HG03159 (cell line): ENCODE results near the gene MLYCD.

Experiments used
- ATAC-seq: cut with Tn5 transposase; IDR thresholded peaks from one replicate; pipeline ENCODE4 v1.9.1; 2021; ENCODE audit warnings: mild to moderate bottlenecking, moderate library complexity; ENCODE audit not compliant: unreplicated experiment

The MLYCD gene

GRCh38 chr16:83967838-83968305, 69.0 kb downstream of the MLYCD start, which contains the start of gene NECAB2:
NECAB2 (plus strand) TSS chr16:83968244; CDS start chr16:83968649, 405 bp downstream.
- ATAC-seq, result no peak

DNA sequence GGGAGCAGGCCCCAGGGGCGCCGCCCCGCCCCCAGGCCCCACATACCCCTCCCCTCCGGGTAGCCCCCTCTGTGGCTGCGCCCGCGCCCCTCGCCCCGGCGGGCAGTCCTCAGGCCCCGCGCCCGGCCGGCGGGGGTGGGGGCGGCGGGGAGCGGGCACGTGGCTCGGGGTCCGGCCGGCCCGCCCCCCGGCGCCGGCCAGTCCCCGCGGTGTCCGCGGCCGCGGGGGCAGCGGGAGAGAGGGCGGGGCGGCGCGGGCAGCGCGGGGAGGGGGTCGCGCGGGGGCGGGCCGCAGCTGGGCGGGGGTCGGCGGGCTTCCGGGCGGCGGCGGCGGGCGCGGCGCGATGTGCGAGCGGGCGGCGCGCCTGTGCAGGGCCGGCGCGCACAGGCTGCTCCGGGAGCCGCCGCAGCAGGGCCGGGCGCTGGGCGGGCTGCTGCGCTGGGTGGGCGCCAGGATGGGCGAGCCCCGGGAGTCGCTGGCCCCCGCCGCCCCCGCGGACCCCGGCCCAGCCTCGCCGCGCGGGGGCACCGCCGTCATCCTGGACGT, 69.5 kb downstream of the MLYCD start:
- ATAC-seq, result no peak

- no peak for ATAC-seq
Measured at GRCh38 chr16:83968891-83969649, 70.2 kb downstream of the MLYCD start.

- no peak for ATAC-seq
Measured at GRCh38 chr16:83969771-83970429, 71.0 kb downstream of the MLYCD start.

DNA sequence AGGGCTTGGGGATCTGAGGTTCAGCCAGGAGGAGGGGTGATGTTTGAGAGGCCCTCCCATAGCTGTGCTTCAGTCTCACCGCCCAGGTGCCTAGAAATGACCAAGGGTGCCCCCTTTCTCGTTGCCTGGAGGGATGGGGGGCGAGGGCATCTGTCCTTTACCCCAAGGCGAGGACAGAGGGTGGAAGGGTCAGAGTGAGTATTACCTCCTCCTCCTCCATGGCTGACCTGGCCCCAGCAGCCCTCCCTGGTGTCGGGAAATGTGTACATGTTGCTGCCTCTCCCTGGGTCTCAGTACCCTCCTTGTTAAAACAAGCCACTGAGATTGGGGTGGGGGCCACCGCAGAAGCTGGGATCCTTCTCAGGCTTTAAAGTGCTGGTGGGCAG, 71.5 kb downstream of the MLYCD start:
- ATAC-seq, result no peak

DNA sequence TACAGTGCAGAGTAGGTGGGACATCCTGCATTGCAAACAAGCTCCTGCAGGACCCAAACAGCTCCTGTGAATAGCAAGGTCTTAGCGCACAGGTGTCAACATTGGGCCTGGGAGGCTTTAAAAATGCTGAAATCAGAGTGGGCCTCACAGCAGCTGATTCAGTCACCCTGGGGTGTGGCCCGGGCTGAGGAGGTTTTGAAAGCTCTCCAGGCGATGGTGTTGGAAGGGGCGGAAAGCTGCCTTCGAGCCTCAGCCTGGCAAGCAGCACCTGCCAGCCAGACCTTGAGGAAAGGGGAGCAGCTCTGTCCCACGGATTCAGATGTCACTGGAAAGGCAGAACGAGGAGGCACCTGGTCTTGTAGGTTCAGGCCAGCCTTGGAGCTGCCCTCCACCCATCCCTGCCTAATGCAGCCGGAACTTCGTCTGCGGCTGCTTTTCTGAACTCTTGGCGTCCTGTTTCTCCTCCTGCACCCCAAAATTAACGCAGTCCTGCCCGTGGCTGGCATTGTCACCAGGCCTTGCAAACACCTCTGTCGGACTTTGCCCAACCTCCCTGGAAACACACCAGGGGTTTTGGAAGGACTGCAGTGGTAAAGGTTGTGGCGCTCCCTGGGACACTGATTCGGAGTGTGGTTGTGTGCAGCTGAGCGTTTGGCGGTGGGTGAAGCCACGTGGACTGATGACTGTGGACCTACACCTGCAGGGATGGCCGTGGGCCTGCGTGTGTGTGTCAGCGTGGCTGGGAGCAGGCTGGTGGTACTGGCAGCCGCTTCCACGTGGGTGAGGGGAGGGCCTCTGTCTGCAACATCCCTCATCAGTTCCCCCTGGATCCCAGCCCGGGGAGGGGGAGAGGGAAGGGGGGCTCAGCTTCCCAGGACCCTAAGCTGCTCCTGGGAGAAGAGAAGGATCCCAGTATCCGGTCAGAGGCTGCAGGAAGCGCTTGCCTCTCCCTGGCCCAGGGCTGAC, 72.5 kb downstream of the MLYCD start:
- ATAC-seq, result no peak

GRCh38 chr16:83972256-83973008, 73.5 kb downstream of the MLYCD start:
- no peak for ATAC-seq

GRCh38 chr16:83973077-83973476, 74.2 kb downstream of the MLYCD start:
- ATAC-seq, result no peak

DNA sequence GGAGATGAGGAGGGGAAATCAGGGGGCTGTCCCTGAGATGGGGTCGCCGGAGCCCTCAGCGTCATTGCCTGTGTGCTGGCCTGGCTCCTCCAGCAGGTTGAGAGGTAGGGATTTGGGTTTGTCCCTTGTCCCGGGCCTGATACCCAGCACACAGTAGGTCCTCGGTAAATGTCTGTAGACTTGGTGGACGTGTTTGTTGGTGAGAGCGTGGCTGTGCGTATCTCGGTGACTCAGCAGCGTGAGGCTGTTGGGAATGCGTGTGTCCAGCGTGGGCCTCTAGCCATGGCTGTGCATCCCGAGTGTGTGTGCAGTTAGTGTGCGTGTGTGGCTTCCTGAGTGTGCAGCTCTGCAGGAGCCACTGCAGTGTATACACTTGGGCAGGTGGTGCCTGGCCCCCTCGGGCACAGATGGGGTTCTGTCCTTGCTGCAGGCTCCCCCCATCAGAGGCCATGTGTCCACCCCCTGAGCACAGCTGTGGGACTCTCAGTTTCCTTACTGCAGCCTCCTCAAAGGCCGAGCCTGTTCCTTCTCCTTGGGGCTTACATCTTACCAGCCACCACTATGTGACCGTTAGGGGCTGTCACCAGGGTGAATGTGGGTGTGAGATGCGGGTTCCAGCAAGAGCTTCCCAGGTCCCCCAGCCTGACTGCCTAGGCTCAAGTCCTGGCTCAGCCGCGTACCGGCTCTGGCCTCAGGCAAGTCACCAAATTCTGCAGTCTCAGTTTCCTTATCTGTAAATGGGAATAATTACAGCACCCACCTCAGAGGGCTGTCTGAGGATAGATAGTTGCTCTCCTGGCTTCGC, 74.9 kb downstream of the MLYCD start:
- no peak for ATAC-seq

GRCh38 chr16:83974475-83974874, 75.6 kb downstream of the MLYCD start:
- no peak for ATAC-seq

DNA sequence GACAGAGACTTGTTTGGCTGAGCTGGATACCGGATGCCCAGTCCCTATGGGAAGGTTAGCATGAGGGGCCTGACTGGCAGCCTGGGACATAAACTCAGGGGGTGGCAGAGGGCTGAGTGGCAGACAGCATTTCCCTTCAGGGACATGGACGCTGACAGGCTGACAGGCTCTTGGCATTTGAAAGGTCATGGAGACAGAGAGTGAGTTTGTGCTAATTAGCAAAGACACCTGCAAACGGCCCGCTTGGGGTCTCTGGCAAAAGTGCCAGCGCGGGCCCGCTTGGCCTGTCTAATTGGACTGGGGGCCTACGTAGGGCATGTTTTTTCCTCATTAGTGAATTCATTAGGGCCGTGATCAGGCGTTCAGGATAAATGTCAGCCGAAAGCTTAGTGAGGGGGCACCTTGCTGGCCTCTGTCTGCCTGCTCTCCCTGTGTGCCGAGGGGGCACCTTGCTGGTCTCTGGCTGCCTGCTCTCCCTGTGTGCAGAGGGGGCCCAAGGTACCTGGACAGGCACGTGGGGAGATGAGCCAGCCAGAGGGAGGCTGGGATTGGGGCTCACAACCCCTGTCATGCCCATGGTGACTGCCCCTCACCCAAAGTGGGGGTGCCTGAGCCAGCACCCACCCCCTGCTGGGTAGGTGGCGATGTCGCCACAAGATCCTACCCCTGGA, 76.8 kb downstream of the MLYCD start:
- no peak for ATAC-seq
